ENCODE results near the gene DNAJC2.

DNAJC2 gene

DNA sequence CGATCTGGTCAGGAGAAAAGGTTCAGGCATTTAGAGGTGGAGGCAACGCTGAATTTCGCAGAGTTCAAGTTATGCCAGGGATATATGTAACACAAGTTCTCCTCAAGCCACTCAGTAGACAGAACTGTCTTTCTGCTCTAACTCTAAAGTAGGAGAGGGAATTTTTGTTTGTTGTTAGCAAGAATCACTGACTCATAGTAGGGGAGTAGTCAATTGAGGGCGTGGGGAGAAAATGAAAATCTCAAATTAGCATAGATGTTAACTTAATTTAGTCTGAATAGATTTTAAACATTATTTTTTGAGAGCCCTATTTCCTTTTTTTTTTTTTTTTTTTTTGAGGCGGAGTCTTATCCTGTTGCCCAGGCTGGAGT, 37.5 kb upstream of the DNAJC2 start:
- TF ChIP-seq CTCF (IDR thresholded peaks at IDR 0.05; ENCODE audit: low read length, missing control alignments), result no peak
- no peak overlapping the region for H3K4me3 ChIP-seq (replicated peaks; ENCODE audit: low read depth, low read length)
- no peak for DNase-seq (ENCODE audit: low read depth)

- no peak for TF ChIP-seq CTCF (IDR thresholded peaks at IDR 0.05; ENCODE audit: low read length, missing control alignments)
- no peak overlapping the region for H3K4me3 ChIP-seq (replicated peaks; ENCODE audit: low read depth, low read length)
- no peak for DNase-seq (ENCODE audit: low read depth)
Observed at GRCh38 chr7:103381280-103382031, 36.9 kb upstream of the DNAJC2 start.

- no peak overlapping the region for H3K4me3 ChIP-seq (replicated peaks; ENCODE audit: low read depth, low read length)
- peak; percentile 8 for DNase-seq (ENCODE audit: low read depth)
- no peak for TF ChIP-seq CTCF (IDR thresholded peaks at IDR 0.05; ENCODE audit: low read length, missing control alignments)
Observed at GRCh38 chr7:103380395-103381191, 36.0 kb upstream of the DNAJC2 start.

DNA sequence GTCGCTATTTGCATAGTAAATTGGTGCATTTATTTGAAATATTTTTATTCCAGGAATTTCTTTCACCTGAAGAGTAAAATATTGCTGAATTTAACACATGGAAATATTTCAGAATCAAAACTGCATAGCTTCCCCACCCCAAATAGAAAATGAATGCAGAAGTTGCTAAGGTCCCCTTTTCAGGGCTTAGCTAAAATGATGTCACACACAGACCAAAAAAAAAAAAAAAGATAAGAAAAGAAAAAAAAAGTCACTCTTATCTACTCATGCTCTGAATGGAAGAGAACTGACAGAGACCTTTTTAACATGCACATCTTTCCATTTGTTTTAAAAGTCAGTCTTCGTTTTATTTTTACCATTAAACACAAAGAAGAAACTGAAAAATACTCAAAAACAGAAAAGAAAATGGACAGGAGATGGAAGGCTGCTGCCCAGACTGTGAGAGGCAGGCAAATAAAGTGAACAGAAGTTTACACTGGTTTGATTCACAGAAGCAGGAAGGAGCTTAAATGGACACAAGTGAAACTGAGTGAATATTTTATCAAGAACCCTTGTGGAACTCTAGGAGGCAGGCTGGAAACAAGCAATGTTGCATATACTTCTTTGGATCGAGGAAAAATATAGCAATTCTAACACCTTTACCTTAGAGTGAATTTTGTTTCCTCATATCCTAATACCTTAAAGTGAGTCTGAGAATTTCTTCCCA, 34.9 kb upstream of the DNAJC2 start:
- H3K4me3 ChIP-seq (replicated peaks; ENCODE audit: low read depth, low read length), result no peak overlapping the region
- no peak for TF ChIP-seq CTCF (IDR thresholded peaks at IDR 0.05; ENCODE audit: low read length, missing control alignments)
- no peak for DNase-seq (ENCODE audit: low read depth)

DNA sequence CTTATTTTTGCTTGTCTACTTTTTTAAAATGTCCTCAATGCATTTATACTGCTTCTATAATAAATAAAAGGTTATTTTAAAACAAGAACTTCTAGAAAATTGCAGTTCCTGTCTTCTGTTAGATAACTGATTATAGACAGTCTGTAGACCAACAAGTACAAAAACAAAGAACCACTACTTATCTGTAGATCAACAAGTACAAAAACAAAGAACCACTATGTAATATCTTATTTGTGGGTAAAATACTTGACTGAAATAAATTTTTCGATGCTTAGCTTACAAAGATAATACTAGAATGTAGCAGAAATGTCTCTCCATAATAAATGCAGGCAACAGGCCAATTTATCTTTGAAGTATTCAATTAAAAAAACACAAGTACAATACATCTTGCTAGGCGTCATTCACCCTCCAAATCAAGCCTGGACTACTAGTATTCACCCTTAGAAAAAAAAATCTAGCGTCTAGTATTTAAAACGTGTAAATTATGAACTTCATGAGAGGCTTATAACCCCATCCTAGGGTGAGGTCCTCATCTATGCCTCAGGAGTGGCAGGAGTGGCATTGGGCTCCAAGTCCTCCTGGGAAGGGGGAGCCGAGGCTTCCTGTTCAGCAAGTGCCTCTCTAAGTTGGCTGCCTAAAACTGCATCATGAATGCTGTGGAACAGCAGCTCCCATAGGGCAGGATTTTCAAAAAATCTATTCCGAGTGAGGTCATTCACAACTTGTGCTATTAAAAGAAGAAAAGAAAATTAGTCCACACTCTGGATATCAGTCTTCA, 29.5 kb upstream of the DNAJC2 start:
- no peak for DNase-seq (ENCODE audit: low read depth)
- no peak overlapping the region for H3K4me3 ChIP-seq (replicated peaks; ENCODE audit: low read depth, low read length)
- no peak for TF ChIP-seq CTCF (IDR thresholded peaks at IDR 0.05; ENCODE audit: low read length, missing control alignments)

DNA sequence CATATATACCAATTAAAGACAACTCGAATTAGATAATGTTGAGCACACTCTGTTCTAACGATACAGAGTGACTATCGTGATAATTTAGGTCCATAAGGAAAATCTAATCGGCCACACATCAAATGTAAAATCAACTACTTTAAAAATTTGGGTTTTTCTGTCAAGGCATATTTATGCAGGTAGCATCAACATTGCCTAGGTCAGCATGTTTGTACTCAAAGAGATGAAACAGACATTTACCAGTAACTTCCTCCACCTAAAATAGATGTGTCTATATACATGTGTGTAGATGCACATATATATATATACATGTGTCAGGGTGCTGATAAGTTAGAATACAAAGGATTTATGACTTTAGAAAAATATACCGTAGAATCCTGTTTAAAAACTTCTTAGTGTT, 24.9 kb upstream of the DNAJC2 start:
- H3K4me3 ChIP-seq (replicated peaks; ENCODE audit: low read depth, low read length), result no peak overlapping the region
- no peak for DNase-seq (ENCODE audit: low read depth)
- TF ChIP-seq CTCF (IDR thresholded peaks at IDR 0.05; ENCODE audit: low read length, missing control alignments), result no peak

All from fibroblast of pulmonary artery (primary cell).